ENCODE data around the gene CST6. TPM values are rescaled to one million over a fixed set of nuclear protein-coding genes. Genes with fewer than 3 reads are reported as not detected.

Gene CST6
- total and polyA plus RNA-seq, 2 donors (not counting 3 experiments of a cell fraction or from before 2014, with no cell fraction given): 0.46 to 2.2 TPM

GRCh38 chr11:65983589-65983987 is 28.2 kb upstream of the CST6 start:
- BruUV-seq (replicated peaks): no TSS peak
- Histone ChIP-seq H3K4me2 (ENCODE audit: insufficient read depth, low read length) (no peak overlapping the region), H4K20me1 (replicated peaks; ENCODE audit: control insufficient read depth, extremely low read depth, insufficient read depth, low read length) (no peaks in the 10 kb centered on the region), H3K9ac (replicated peaks; ENCODE audit: extremely low read depth, insufficient read depth, low read length) (no peak overlapping the region), H3K79me2 (ENCODE audit: control insufficient read depth, insufficient read depth, low read length) (no peaks in the 10 kb centered on the region), H3K4me1 (ENCODE audit: control insufficient read depth, extremely low read depth, insufficient read depth, low read length) (no peaks in the 10 kb centered on the region), H3K27me3 (ENCODE audit: control insufficient read depth in 2 of 2, insufficient read depth in 2 of 2, low read length in 2 of 2) (no peaks in the 10 kb centered on the region), H2AFZ (ENCODE audit: low read depth, low read length) (no peak overlapping the region), H3K9me1 (replicated peaks; ENCODE audit: control insufficient read depth, extremely low read depth, insufficient read depth, low read length) (no peaks in the 10 kb centered on the region), H3K27ac (ENCODE audit: insufficient read depth, low read depth, low read length) (no peak overlapping the region), H3K36me3 (ENCODE audit: control insufficient read depth in 2 of 2, extremely low read depth in 1 of 2, insufficient read depth in 2 of 2, low read length in 2 of 2) (peaks cover 0 to 11% of the 10 kb centered on the region in 2 experiments), H3K9me3 (replicated peaks; ENCODE audit: control insufficient read depth, insufficient read depth, low read length) (no peaks in the 10 kb centered on the region), H3K4me3 (replicated peaks in 1 of 3; ENCODE audit: insufficient read depth in 1 of 3, low read depth in 1 of 3, low read length in 3 of 3) (no peak overlapping the region)
- TF ChIP-seq CTCF (IDR thresholded peaks at IDR 0.05; ENCODE audit: extremely low read depth in 1 of 2, insufficient read depth in 1 of 2, low read depth in 1 of 2, low read length in 2 of 2) (no peak), JUN (IDR thresholded peaks at IDR 0.05; ENCODE audit: borderline replicate concordance, insufficient read depth, insufficient read length, low read depth) (no peak), FOS (IDR thresholded peaks at IDR 0.05; ENCODE audit: borderline replicate concordance, insufficient read depth, low read length) (no peak), EZH2 (IDR thresholded peaks at IDR 0.05; ENCODE audit: borderline replicate concordance, low read depth, low read length, severe bottlenecking) (no peak), GATA2 (IDR thresholded peaks at IDR 0.05; ENCODE audit: insufficient read depth, insufficient read length, low read depth, low read length) (no peak), MYC (IDR thresholded peaks at IDR 0.05; ENCODE audit: low read depth, low read length) (no peak), MAX (IDR thresholded peaks at IDR 0.05; ENCODE audit: insufficient read depth, insufficient read length) (no peak), POLR2A (IDR thresholded peaks at IDR 0.05; ENCODE audit: low read depth, low read length) (no peak), POLR2AphosphoS5 (IDR thresholded peaks at IDR 0.05; ENCODE audit: insufficient read depth, low read depth, low read length) (no peak)
- FAIRE-seq: no peak
- CTCF ChIA-PET: interaction anchor here (1.0 to 4.7 kb wide), 4 partner anchors 12 to 204 kb away, joined by 3 to 33 read pairs (median 10); partner anchors contain the start of gene FIBP
- DNase-seq (ENCODE audit: low read depth, low spot score): no peak
- POLR2A ChIA-PET: interaction anchor here (0.9 kb wide), 1 partner anchor 95 kb away, joined by 4 read pairs; the partner anchor contains the start of gene FIBP
- intact Hi-C loops (cut with micrococcal nuclease) (no loop called here), dilution Hi-C loops (cut with MboI; ENCODE audit: extremely low pct_ligation_motif_present, low sequenced_read_pairs) (no loop called here)
